ENCODE data around the gene CPA4. TPM values are rescaled to one million over a fixed set of nuclear protein-coding genes. Genes with fewer than 3 reads are reported as not detected.

Gene CPA4
- total and polyA plus RNA-seq, 8 donors: 4.5 to 12.4 (median 6.4) TPM

DNA sequence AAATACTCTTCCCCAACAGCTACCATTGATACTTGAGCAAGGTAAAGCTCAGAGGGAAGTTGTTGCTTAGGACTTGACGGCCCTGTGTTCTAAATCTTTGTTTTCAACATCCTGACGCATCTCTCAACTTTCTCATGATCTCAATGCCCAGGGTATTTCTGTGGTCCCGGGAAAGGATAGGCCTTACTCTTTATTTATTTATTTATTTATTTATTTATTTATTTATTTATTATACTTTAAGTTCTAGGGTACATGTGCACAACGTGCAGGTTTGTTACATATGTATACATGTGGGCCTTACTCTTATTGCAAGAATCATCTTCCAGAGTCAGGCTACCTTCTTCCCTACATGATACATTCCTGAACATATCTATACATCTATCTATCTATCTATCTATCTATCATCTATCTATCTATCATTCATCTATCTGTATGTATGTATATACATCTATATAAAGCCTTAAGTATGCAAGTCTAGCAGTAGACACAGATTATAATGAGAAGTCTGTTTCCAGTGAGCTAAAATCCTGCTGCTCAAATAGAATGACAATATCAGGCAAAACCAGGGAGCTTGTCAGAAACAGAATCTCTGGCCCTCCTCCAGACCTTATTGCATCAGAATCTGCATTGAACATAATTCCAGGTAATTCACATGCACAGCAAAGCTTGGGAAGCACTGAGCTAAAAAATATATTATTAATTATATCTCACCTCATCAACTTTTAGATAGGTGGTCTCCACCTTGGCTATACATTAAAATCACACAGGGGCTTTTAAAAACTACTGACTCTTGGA, 39.5 kb downstream of the CPA4 start:
- no peak for FAIRE-seq
- DNase-seq: peak in 1 of 6 donors; percentile 31
- intact Hi-C loops (cut with DNase I): no loop called here
- Histone ChIP-seq H3K27ac (no peak overlapping the region), H3K4me1 (peaks cover 0 to 5% (median 0%) of the 10 kb centered on the region in 3 donors), H3K9me3 (no peaks in the 10 kb centered on the region), H3K27me3 (no peaks in the 10 kb centered on the region), H3K36me3 (no peaks in the 10 kb centered on the region), H3K4me3 (no peak overlapping the region)
- TF ChIP-seq, protein P1, sequence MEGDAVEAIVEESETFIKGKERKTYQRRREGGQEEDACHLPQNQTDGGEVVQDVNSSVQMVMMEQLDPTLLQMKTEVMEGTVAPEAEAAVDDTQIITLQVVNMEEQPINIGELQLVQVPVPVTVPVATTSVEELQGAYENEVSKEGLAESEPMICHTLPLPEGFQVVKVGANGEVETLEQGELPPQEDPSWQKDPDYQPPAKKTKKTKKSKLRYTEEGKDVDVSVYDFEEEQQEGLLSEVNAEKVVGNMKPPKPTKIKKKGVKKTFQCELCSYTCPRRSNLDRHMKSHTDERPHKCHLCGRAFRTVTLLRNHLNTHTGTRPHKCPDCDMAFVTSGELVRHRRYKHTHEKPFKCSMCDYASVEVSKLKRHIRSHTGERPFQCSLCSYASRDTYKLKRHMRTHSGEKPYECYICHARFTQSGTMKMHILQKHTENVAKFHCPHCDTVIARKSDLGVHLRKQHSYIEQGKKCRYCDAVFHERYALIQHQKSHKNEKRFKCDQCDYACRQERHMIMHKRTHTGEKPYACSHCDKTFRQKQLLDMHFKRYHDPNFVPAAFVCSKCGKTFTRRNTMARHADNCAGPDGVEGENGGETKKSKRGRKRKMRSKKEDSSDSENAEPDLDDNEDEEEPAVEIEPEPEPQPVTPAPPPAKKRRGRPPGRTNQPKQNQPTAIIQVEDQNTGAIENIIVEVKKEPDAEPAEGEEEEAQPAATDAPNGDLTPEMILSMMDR (IDR thresholded peaks at IDR 0.05): no peak
- WGBS, 2 donors: 93 to 94% methylated on average over 4 of the region's 4 CpGs
- ATAC-seq: peak in 2 of 4 donors; percentile 10 to 30

DNA sequence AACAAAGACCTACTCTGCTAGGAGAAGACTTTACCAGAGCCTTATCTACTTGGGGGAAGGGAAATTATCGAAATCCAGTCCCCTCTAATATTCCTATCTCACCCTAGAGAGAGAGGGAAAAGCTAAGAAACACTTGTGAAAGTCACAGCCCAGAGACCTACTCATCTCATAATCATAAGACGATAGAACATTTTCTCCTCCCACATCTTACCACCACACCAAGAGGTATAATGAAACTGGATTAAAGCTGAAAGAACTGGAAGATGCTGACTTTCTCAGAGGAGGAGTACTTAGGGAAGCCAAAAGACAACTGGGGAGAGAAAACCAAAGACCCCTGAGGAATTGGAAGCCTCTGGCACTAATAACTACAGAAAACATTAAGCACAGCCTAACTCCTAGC, 40.9 kb downstream of the CPA4 start:
- no peak for DNase-seq
- Histone ChIP-seq H3K9me3 (no peaks in the 10 kb centered on the region), H3K27ac (no peak overlapping the region), H3K36me3 (no peaks in the 10 kb centered on the region), H3K4me1 (peaks cover 0 to 5% (median 0%) of the 10 kb centered on the region in 3 donors), H3K4me3 (no peak overlapping the region), H3K27me3 (no peaks in the 10 kb centered on the region)
- FAIRE-seq: no peak
- 89 to 91% methylated on average over 2 of the region's 2 CpGs for WGBS, 2 donors
- peak in 1 of 4 donors; percentile 14 for ATAC-seq
- TF ChIP-seq, protein P1 (IDR thresholded peaks at IDR 0.05): no peak
- intact Hi-C loops (cut with DNase I): no loop called here

- Histone ChIP-seq H3K36me3 (no peaks in the 10 kb centered on the region), H3K4me3 (no peak overlapping the region), H3K27me3 (no peaks in the 10 kb centered on the region), H3K27ac (no peak overlapping the region), H3K4me1 (peaks cover 0 to 5% (median 0%) of the 10 kb centered on the region in 3 donors), H3K9me3 (no peaks in the 10 kb centered on the region)
- no peak for DNase-seq
- WGBS, 2 donors: 60% methylated on average over 6 of the region's 6 CpGs
- intact Hi-C loops (cut with DNase I): no loop called here
- TF ChIP-seq, protein P1 (IDR thresholded peaks at IDR 0.05): no peak
- no peak for FAIRE-seq
- peak; percentile 39 to 55 (median 44) for ATAC-seq
These were observed 41.3 kb downstream of the CPA4 start for GRCh38 chr7:130334274-130334673.

DNA sequence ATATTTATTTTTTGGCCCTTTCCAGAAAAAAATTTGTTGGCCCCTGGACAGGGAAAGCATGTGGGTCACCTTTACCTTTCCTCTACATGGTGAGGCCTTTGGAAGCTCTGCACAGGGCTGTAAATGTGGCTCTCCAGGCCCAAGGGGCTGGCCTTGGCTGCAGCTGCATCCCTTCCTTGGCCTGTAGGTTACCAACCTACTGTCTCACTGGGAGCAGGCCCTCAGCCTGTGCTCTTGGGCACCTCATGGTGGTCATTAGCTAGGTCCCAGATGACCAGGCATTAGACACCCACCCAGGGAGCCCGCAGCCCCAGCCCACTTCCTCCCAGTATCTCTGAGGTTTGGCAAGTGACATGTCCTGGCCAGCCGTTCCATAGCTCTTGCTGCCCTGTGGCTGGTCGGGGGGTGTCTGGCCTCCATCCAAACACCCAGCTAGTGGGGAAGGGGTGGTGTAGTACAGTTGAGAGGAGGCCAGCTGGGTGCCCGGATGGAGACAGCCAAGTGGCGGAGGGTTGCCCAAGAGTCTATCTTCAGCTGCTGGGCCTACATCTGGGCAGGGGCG, 44.5 kb downstream of the CPA4 start:
- peak in 1 of 4 donors; percentile 46 for ATAC-seq
- peak in 2 of 6 donors; percentile 46 to 62 for DNase-seq
- no peak for FAIRE-seq
- TF ChIP-seq, protein P1 (IDR thresholded peaks at IDR 0.05): no peak
- H3K36me3 ChIP-seq: no peaks in the 10 kb centered on the region
- intact Hi-C loops (cut with DNase I): no loop called here
- no peak overlapping the region for H3K27ac ChIP-seq
- H3K27me3 ChIP-seq: no peaks in the 10 kb centered on the region
- H3K9me3 ChIP-seq: no peaks in the 10 kb centered on the region
- WGBS, 2 donors: 82% methylated on average over 6 of the region's 6 CpGs
- peaks cover 0 to 5% (median 0%) of the 10 kb centered on the region in 3 donors for H3K4me1 ChIP-seq
- H3K4me3 ChIP-seq: no peak overlapping the region

DNA sequence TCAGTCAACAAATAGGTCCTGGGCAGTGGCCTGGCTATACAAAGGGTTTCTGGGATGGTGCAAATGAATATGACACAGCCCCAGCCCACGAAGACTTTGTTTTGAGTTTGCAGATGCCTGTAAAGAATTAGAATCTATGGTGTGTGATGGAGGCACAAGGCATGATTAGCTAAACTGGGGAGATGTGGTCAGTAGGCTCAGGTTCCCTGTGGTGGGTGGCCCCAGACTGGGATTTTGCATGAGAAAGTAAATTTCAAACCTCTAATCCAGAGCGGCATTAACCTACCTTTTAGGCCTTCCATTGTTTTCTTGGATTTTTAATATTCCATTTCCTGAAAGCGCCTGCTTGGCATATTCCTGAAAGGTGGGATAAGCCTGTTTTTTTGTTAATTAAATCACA, 45.3 kb downstream of the CPA4 start:
- H3K4me1 ChIP-seq: peaks cover 0 to 5% (median 0%) of the 10 kb centered on the region in 3 donors
- H3K9me3 ChIP-seq: no peaks in the 10 kb centered on the region
- ATAC-seq: no peak
- 95 to 97% methylated on average over 3 of the region's 3 CpGs for WGBS, 2 donors
- H3K27ac ChIP-seq: no peak overlapping the region
- no peaks in the 10 kb centered on the region for H3K36me3 ChIP-seq
- H3K27me3 ChIP-seq: no peaks in the 10 kb centered on the region
- intact Hi-C loops (cut with DNase I): no loop called here
- TF ChIP-seq, protein P1 (IDR thresholded peaks at IDR 0.05): no peak
- no peak for FAIRE-seq
- DNase-seq: no peak
- H3K4me3 ChIP-seq: no peak overlapping the region

Data from pancreas (tissue), 10 donors.